IgD-negative memory B cell (primary cell): ENCODE measurements around the gene KIFC1. TPM values are rescaled to one million over a fixed set of nuclear protein-coding genes. Genes with fewer than 3 reads are reported as not detected.
A peak's percentile ranks its signal among the peaks of the same experiment; 100 is the strongest.

Experiments used
- H3K27ac Mint-ChIP-seq, 3 donors: one replicate each; pipeline ENCODE4 v1.8.0; 2020 to 2022; ENCODE audit warnings: mild to moderate bottlenecking in 3 of 3, mixed read lengths in 3 of 3, moderate library complexity in 1 of 3
- H3K27me3 Mint-ChIP-seq: one replicate; pipeline ENCODE4 v1.8.0; 2021; ENCODE audit warnings: mixed read lengths
- H3K36me3 Mint-ChIP-seq: one replicate; pipeline ENCODE4 v1.8.0; 2020; ENCODE audit warnings: mild to moderate bottlenecking, mixed read lengths
- H3K4me1 Mint-ChIP-seq, 3 donors: one replicate each; pipeline ENCODE4 v1.8.0; 2020 to 2022; ENCODE audit warnings: mixed read lengths in 3 of 3, mild to moderate bottlenecking in 1 of 3
- H3K4me3 Mint-ChIP-seq, 4 donors: one replicate each; pipeline ENCODE4 v1.8.0; 2020 to 2022; ENCODE audit warnings: mild to moderate bottlenecking in 4 of 4, mixed read lengths in 4 of 4, moderate library complexity in 3 of 4
- H3K9me3 Mint-ChIP-seq, 3 donors: one replicate each; pipeline ENCODE4 v1.8.0; 2020 to 2021; ENCODE audit warnings: mixed read lengths in 3 of 3, mild to moderate bottlenecking in 1 of 3
- polyA plus RNA-seq: library from polyadenylated mRNA; unstranded; fragments of 300-500 nt; fragmentation: Illumina TruSeq; gene quantifications from one replicate; pipeline ENCODE4 v1.2.3, GENCODE V29; 2021

Gene KIFC1
- polyA plus RNA-seq, 1 donor from 2014 or later: 0.23 TPM

DNA sequence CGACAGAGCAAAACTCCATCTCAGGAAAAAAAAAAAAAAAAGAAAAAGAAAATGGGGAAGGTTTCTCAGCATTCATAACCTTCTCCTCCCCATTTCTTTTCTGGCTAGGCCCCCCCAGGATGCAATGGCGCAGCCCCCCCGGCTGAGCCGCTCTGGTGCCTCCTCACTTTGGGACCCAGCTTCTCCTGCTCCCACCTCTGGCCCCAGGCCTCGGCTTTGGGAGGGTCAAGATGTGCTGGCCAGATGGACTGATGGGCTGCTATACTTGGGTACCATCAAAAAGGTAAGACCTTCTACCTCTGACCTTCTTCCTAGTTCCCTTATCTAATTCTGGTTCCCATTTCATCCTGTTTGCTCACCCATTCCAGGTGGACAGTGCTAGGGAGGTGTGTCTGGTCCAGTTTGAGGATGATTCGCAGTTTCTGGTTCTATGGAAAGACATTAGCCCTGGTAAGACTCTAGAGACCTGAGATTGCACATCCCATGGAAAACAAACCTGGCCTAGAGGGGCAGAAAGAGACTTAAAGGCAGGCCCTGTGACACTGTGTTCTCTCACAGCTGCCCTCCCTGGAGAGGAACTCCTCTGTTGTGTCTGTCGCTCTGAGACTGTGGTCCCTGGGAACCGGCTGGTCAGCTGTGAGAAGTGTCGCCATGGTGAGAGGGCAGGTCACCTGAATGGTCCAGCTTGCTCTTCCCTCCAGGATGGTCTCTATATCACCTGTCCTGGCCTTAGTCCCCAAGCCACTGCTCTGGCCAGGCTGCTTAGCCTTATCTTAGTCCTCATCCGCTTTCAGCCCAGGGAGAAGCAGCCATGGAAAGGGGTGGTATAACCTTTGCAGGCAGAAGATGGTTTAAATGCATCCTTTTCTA lies 20.8 kb downstream of the KIFC1 start:
- peaks cover 27 to 49% (median 39%) of the 10 kb centered on the region in 3 donors for H3K4me1 Mint-ChIP-seq
- no peaks in the 10 kb centered on the region for H3K27me3 Mint-ChIP-seq
- H3K4me3 Mint-ChIP-seq: peak overlapping the region; percentile 86 to 94 (median 91)
- peak overlapping the region; percentile 85 to 99 (median 96) for H3K27ac Mint-ChIP-seq
- no peaks in the 10 kb centered on the region for H3K9me3 Mint-ChIP-seq
- no peaks in the 10 kb centered on the region for H3K36me3 Mint-ChIP-seq

DNA sequence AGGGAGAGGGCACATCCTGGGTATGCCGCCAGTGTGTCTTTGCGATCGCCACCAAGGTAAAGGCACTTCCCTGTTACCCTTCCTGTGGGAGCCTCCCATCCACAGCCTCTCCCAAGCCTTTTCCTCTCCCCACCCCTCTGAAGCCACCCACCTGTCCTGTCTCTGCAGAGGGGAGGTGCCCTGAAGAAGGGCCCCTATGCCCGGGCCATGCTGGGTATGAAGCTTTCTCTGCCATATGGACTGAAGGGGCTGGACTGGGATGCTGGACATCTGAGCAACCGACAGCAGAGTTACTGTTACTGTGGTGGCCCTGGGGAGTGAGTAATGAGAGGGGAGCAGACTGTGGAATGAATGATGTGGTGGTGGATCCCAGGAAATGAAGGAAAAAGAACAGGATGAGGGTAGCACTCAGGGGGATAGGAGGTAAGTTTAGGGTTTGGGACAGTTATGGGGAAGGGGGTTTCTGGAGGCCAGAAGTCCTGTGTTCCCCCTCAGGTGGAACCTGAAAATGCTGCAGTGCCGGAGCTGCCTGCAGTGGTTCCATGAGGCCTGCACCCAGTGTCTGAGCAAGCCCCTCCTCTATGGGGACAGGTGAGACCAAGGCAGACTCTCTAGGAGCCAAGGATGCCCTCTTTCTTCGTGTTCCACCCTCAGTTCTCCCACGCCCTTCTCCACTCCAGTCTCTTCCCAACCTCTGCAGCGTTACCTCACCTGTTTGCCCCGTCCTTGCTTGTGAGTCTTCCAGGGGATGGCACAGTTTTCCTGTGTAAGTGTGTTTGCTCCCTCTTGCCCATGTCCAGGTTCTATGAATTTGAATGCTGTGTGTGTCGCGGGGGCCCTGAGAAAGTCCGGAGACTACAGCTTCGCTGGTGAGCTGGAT lies 21.9 kb downstream of the KIFC1 start:
- H3K9me3 Mint-ChIP-seq: no peaks in the 10 kb centered on the region
- peaks cover under 1% of the 10 kb centered on the region for H3K36me3 Mint-ChIP-seq
- H3K4me1 Mint-ChIP-seq: peaks cover 34 to 54% (median 46%) of the 10 kb centered on the region in 3 donors
- peaks cover 2% of the 10 kb centered on the region for H3K27me3 Mint-ChIP-seq
- peak overlapping the region in 3 of 4 donors; percentile 70 to 88 (median 71) for H3K4me3 Mint-ChIP-seq
- H3K27ac Mint-ChIP-seq: peak overlapping the region; percentile 16 to 99 (median 96)

DNA sequence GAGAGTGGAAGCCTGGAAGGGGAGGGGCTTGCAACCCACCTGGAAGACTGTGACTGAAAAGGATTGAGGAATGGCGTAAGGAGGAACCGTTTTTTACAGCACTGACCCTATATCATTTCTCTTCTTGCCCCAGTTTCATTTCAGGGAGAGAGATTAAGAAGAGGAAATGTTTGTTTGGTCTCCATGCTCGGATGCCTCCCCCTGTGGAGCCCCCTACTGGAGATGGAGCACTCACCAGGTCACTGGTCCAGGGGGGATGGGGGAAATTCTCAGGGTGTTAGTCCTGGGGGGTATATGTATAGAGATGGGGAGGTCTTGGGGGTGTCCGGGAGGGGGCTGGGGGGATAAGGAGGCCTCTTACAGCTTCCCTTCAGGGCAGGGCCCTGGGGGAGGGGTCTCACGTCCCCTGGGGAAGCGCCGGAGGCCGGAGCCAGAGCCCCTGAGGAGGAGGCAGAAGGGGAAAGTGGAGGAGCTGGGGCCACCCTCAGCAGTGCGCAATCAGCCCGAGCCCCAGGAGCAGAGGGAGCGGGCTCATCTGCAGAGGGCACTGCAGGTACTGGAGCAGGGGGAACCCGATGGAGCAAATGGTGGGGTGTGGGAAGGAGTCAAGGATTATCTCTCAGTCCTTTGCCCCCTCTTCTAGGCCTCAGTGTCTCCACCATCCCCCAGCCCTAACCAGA lies 23.1 kb downstream of the KIFC1 start:
- H3K36me3 Mint-ChIP-seq: peaks cover 2% of the 10 kb centered on the region
- peaks cover 35 to 58% (median 53%) of the 10 kb centered on the region in 3 donors for H3K4me1 Mint-ChIP-seq
- H3K27me3 Mint-ChIP-seq: peaks cover 2% of the 10 kb centered on the region
- H3K9me3 Mint-ChIP-seq: no peaks in the 10 kb centered on the region
- H3K27ac Mint-ChIP-seq: peak overlapping the region; percentile 91 to 99 (median 96)
- peak overlapping the region; percentile 41 to 88 (median 78) for H3K4me3 Mint-ChIP-seq

DNA sequence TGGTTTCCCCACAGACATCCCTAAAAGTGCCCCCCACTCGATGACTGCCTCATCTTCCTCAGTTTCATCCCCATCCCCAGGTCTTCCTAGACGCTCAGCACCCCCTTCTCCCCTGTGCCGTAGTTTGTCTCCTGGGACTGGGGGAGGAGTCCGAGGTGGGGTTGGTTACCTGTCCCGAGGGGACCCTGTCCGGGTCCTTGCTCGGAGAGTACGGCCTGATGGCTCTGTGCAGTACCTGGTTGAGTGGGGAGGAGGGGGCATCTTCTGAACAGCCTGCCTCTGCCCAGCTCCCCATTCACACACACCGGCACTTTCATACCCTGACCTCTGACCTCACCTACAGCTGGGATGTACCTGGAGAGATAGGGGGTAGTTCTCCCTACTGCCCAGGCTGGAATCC lies 24.2 kb downstream of the KIFC1 start:
- peaks cover 31 to 57% (median 52%) of the 10 kb centered on the region in 3 donors for H3K4me1 Mint-ChIP-seq
- H3K9me3 Mint-ChIP-seq: no peaks in the 10 kb centered on the region
- peaks cover 2% of the 10 kb centered on the region for H3K27me3 Mint-ChIP-seq
- peaks cover 2% of the 10 kb centered on the region for H3K36me3 Mint-ChIP-seq
- H3K4me3 Mint-ChIP-seq: peak overlapping the region in 3 of 4 donors; percentile 36 to 97 (median 45)
- peak overlapping the region; percentile 96 to 99 (median 96) for H3K27ac Mint-ChIP-seq

DNA sequence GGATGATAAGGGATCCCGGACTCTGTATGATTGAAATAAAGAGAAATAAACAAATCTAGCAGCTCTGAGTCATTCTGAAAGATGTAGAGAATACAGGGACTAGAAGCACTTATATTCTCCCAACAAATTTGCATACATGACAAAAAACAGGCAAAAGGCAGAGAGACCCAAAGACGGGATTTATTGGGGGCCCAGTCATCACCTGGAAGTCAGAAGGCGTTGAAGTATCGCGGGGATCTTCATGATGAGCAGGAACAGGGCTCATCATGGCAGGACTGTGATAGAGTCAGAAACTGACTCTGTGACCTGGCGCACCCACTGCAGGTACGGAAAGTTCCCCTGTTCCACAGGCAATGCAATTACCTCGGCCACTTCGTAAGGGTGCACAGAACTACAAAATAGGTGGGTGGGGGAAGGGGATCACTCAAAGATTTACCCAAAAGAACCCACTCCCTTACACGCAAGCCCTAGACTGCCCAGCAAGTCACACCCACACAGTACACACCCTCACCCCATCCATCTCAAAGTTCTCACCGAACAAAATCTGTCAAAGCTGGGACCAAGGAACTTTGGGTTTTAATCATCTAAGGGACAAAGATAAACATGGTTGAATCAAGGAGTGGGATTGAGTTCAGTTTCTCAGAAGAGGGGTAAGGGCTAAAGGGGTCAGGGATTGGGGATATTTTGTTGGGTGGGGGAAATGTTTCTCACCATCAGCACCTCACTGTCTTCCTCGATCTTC lies 24.9 kb downstream of the KIFC1 start:
- Mint-ChIP-seq H3K27me3 (peaks cover 2% of the 10 kb centered on the region), H3K9me3 (no peaks in the 10 kb centered on the region), H3K27ac (peak overlapping the region; percentile 96 to 99 (median 96)), H3K36me3 (peaks cover 2% of the 10 kb centered on the region), H3K4me1 (peaks cover 27 to 55% (median 52%) of the 10 kb centered on the region in 3 donors), H3K4me3 (peak overlapping the region; percentile 88 to 97 (median 94))

DNA sequence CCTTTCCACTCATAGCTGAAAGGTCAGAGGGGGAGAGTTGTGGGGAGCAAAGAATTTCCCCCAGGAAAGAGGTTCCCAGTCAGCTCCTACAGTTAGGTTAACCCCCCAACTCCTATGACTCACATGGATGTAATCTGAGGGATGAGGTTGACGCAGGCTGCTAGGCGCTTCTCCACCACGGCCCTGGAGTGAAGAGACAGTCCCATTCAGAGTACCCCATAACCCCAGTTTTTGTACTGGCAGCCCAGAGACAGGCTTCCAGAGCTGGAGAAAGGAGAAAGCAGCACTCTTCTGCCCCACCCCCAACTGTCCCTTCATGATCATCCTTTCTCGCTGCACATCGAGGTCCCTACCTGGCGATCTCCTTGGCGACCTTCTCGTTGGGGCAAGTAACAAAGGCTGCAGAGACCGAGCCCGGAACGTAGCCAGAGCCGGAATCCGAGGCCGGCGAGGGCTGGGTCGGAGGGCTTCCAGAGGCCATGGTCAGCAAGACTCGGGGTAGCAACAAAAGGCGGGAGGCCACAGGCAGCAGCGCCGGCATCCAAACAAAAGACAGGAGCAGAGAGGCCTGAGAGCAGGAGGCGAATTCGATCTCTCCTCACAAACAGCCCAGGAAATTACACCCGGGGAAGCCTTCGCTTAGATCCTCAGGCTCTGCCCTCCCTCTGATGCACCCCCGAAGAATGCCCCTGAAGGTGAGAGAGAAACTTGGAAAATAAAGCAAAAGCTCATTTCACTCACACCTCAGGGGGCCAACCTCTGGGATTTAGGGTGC lies 25.7 kb downstream of the KIFC1 start:
- Mint-ChIP-seq H3K36me3 (peaks cover 2% of the 10 kb centered on the region), H3K9me3 (no peaks in the 10 kb centered on the region), H3K4me3 (peak overlapping the region; percentile 88 to 97 (median 94)), H3K27me3 (peaks cover 2% of the 10 kb centered on the region), H3K27ac (peak overlapping the region; percentile 96 to 99 (median 96)), H3K4me1 (peaks cover 26 to 53% (median 50%) of the 10 kb centered on the region in 3 donors)

DNA sequence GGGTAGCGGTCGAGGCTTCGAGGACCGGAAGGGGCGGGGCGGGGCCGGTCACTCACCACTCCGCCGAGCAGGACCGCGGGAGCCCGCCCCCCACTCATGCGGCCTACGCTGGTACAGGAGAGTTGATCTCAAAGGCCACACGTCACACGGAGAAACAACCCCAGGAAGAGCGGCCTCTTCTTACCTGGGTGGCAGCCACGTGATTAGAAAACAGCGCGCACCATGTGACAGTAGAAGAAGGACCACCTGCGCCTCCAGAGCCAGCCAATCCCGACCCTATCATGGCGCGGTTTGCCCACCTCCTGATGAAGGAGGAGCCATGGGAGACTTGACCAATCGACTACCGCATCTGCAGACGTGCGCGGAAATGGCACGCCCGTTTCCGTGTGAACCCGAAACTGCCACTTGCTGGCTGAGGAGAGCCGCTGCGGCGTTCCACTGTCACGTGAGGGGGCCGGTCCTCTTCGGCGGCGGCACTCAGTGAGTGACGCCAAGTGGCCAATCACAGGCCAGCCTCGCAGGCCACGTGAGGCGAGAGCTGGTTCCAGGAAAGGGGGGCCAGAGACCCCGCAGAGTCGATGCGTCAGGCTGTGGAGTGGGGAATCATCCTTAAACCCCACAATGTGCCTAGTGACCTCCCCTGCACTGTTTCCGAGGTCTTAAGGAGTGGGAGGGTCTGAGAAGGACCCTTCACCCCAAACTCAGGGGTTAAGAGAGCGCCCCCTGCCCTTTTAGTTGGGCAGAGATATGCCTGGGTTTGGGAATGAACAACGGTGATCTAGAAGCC lies 26.5 kb downstream of the KIFC1 start, which contains the start of gene CUTA:
Gene CUTA, minus strand, starts transcription at position 205 of the 787 bp plus-strand sequence. Its CDS starts 107 bp downstream, at position 98.
- no peaks in the 10 kb centered on the region for H3K9me3 Mint-ChIP-seq
- H3K4me3 Mint-ChIP-seq: peak within 1 kb of the TSS; percentile 88 to 97 (median 94)
- peaks cover 2% of the 10 kb centered on the region for H3K27me3 Mint-ChIP-seq
- peaks cover 2% of the 10 kb centered on the region for H3K36me3 Mint-ChIP-seq
- H3K4me1 Mint-ChIP-seq: peaks cover 21 to 45% (median 44%) of the 10 kb centered on the region in 3 donors
- peak within 1 kb of the TSS; percentile 96 to 99 (median 96) for H3K27ac Mint-ChIP-seq

DNA sequence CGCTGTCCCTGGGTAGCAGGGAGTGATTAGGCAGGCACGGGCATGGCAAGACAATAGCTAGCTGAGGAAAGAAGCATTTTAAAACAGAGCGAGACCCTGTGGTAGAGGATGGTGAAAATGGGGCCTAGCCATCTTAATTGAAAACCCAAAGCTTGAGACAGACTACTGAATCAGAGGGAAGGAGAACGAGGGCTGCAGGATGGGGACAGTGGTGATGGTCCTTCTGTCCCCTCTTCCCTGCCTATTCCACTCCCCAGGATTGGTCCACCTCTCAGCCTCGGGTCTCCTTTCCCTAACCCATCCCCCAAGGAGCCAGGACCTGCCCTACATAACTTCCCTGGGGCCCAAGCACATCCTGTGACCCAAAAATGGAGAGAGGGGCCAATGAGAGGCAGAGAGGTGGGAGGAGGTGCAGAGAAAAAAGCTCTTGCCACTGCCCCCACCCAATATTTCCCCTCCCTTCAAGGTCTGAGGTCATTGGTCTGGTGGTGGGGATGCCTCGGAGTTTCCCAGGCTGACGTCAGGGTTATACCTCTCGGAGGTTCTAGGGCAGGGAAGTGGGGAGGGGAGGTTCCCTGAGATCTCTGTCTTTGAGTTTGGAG lies 27.2 kb downstream of the KIFC1 start:
- Mint-ChIP-seq H3K9me3 (no peaks in the 10 kb centered on the region), H3K36me3 (peaks cover 2% of the 10 kb centered on the region), H3K27me3 (peaks cover 2% of the 10 kb centered on the region), H3K27ac (peak overlapping the region; percentile 96 to 99 (median 96)), H3K4me3 (peak overlapping the region; percentile 88 to 97 (median 94)), H3K4me1 (peaks cover 21 to 42% (median 40%) of the 10 kb centered on the region in 3 donors)

DNA sequence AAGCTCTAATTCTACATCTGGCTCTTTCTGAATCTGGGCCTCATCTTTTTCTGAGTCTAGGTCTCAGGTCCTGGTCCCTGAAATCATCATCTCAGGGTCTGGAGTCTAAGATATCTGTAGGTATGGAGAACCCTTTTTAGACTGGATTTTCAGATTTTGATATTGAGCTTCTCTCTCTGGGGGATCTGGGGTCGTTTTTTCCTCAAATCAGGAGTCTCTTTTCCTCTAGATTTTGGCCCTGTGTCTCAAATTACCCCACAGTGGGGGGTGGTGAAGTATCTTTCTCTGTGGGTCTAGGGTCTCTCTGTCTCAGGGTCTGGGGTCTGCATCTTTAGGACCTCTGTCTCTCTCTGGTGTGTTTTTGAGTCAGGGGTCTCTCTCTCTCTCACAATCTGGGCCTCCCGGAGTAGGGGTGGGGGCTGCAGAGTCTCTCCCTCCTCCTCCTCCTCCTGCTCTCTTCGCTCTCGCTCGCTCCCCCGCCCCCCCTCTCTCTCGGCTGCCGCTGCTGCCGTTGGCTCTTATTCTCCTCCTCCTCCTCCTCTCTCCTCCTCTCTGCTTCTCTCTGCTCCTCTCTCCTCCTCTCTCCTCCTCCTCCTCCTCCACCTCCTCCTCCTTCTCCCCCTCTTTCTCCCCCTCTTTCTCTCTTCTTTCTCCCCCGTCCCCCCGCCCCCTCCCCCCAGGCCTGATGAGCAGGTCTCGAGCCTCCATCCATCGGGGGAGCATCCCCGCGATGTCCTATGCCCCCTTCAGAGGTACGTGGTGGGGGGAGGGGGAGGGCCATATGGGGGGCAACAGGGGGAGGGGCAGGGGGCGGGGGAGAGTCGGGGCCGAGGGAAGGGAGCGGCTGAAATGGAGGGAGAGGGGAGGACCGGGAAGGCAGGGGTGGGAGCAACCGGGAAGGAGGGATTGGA lies 28.2 kb downstream of the KIFC1 start, which contains the start of gene SYNGAP1:
Gene SYNGAP1, plus strand, starts transcription at position 486 of the 911 bp plus-strand sequence. Its CDS starts 200 bp downstream, at position 686.
- no peaks in the 10 kb centered on the region for H3K9me3 Mint-ChIP-seq
- H3K4me1 Mint-ChIP-seq: peaks cover 23 to 39% (median 37%) of the 10 kb centered on the region in 3 donors
- H3K27ac Mint-ChIP-seq: peak within 1 kb of the TSS; percentile 63 to 99 (median 96)
- peaks cover 2% of the 10 kb centered on the region for H3K36me3 Mint-ChIP-seq
- H3K4me3 Mint-ChIP-seq: peak within 1 kb of the TSS in 3 of 4 donors; percentile 7 to 88 (median 80)
- peaks cover 2% of the 10 kb centered on the region for H3K27me3 Mint-ChIP-seq

DNA sequence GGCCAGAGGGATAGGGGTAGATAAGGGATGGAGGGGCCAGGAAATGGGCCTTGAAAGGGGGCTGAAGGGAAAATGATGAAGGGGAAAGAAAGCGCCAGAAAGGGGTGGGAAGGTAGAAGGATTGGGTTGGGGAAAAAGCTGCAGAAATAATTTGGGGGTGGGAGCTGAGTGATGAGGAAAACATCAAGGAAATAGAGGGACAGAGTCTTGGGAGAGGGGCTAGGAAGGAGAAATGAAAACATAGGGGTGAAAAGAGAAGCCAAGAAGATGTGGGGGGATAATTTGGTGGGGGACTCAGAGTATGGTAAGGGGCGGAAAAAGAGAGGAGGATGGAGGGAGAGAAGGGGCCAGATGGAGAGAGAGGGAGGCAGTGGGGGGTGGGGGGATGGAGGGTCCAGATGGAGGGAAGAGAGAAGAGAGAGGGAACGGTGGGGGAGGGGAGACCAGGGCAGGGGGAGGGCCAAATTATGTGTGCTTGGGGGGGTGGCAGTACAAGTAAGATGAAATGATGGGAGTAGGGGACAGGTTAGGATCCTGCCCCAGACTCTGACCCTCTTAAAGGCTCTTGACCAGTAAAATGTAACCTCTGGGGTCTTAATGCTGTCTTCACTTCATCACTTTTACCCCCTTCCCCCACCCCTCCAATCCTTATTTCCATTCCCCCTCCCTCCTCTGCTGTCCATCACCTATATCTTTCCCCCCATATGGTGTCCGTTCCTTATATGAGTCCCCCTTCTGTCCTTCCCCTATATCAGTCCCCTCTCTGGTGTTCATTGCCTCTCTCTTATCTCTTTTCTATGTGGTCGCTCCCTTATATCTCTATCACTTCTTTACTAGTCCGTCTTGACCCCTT lies 29.1 kb downstream of the KIFC1 start:
- Mint-ChIP-seq H3K27ac (peak overlapping the region in 1 of 3 donors; percentile 75), H3K9me3 (no peaks in the 10 kb centered on the region), H3K4me3 (peak overlapping the region in 2 of 4 donors; percentile 38 to 49), H3K36me3 (peaks cover 2% of the 10 kb centered on the region), H3K27me3 (peaks cover 2% of the 10 kb centered on the region), H3K4me1 (peaks cover 23 to 38% (median 34%) of the 10 kb centered on the region in 3 donors)

DNA sequence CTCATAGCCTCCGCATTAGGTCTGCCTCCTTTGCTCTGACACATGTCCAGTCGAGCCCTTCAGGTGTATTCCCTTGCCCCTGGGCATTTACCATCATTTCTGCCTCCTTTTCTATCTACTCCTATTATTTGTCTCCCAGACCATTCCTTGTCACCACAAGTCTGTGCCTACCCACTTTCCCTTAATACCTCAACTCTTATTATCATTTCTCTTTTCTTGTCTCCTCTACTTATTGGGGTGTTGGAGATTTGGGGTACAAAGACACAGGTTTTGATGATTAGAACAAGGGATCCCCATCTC lies 29.7 kb downstream of the KIFC1 start:
- H3K36me3 Mint-ChIP-seq: peaks cover 2% of the 10 kb centered on the region
- peaks cover 2% of the 10 kb centered on the region for H3K27me3 Mint-ChIP-seq
- H3K4me3 Mint-ChIP-seq: peak overlapping the region in 2 of 4 donors; percentile 38 to 49
- H3K4me1 Mint-ChIP-seq: peaks cover 21 to 35% (median 35%) of the 10 kb centered on the region in 3 donors
- no peaks in the 10 kb centered on the region for H3K9me3 Mint-ChIP-seq
- H3K27ac Mint-ChIP-seq: peak overlapping the region in 2 of 3 donors; percentile 42 to 75
